Hematopoietic multipotent progenitor cell (in vitro differentiated cells): ENCODE data around the gene LRRC63. TPM values are rescaled to one million over a fixed set of nuclear protein-coding genes. Genes with fewer than 3 reads are reported as not detected.
A peak's percentile ranks its signal among the peaks of the same experiment; 100 is the strongest.
"Not testable (repeated sequence)": the region's sequence is repeated elsewhere in the genome, so short reads cannot be mapped to it uniquely, and the experiment has no call there.

Experiments
- DNase-seq, 3 donors: peaks; one replicate each; pipeline ENCODE4 v3.0.0-alpha.2; 2011 to 2015; ENCODE audit warnings: low read depth in 2 of 3, low spot score in 2 of 3
- total RNA-seq: library from RNA; depleted of rRNA; stranded (reverse); fragments of >200 nt; gene quantifications from one replicate; pipeline ENCODE4 v1.2.3, GENCODE V29; 2012

Gene LRRC63
- total RNA-seq, 1 donor, result 1.9 TPM

- DNase-seq, result no peak
Observed at GRCh38 chr13:46181377-46181839, 30.3 kb upstream of the LRRC63 start.

- peak; percentile 68 to 98 (median 93) for DNase-seq
Observed at GRCh38 chr13:46181840-46182490, 29.8 kb upstream of the LRRC63 start, which contains the start of gene LCP1. LCP1 (minus strand) TSS chr13:46182177; CDS start chr13:46159662, 22,515 bp downstream.

GRCh38 chr13:46182491-46182877 is 29.2 kb upstream of the LRRC63 start:
- no peak for DNase-seq

- DNase-seq, result no peak
Observed at GRCh38 chr13:46183018-46183946, 28.4 kb upstream of the LRRC63 start.

- peak in 2 of 3 donors; percentile 83 for DNase-seq
Observed at GRCh38 chr13:46184277-46184699, 27.4 kb upstream of the LRRC63 start.

GRCh38 chr13:46185634-46186033 is 26.1 kb upstream of the LRRC63 start:
- DNase-seq, result no peak

GRCh38 chr13:46192412-46192811 is 19.3 kb upstream of the LRRC63 start:
- DNase-seq, result no peak

GRCh38 chr13:46195016-46195415 is 16.7 kb upstream of the LRRC63 start:
- no peak for DNase-seq

- DNase-seq, result peak in 1 of 3 donors; percentile 46
Observed at GRCh38 chr13:46197299-46198048, 14.3 kb upstream of the LRRC63 start.

GRCh38 chr13:46198696-46199193 is 13.0 kb upstream of the LRRC63 start:
- no peak for DNase-seq

- no peak for DNase-seq
Observed at GRCh38 chr13:46202188-46202795, 9.4 kb upstream of the LRRC63 start.

GRCh38 chr13:46202966-46203365 is 8.8 kb upstream of the LRRC63 start:
- DNase-seq, result no peak

GRCh38 chr13:46206143-46206542 is 5.6 kb upstream of the LRRC63 start:
- no peak for DNase-seq

GRCh38 chr13:46207828-46208227 is 3.9 kb upstream of the LRRC63 start:
- DNase-seq, result no peak

GRCh38 chr13:46210362-46211083 is 1.2 kb upstream of the LRRC63 start:
- no peak for DNase-seq

GRCh38 chr13:46211116-46211482 is 629 bp upstream of the LRRC63 start:
- peak; percentile 18 to 86 (median 62) for DNase-seq

- no peak for DNase-seq
Observed at GRCh38 chr13:46213242-46213641, 1.5 kb downstream of the LRRC63 start.

- DNase-seq, result not testable (repeated sequence)
Observed at GRCh38 chr13:46214741-46215140, 3.0 kb downstream of the LRRC63 start.

- DNase-seq, result not testable (repeated sequence)
Observed at GRCh38 chr13:46220234-46220633, 8.5 kb downstream of the LRRC63 start.

- DNase-seq, result no peak
Observed at GRCh38 chr13:46229251-46229650, 17.5 kb downstream of the LRRC63 start.
